GOT3 (cell line): Measurements from ENCODE around the gene RPL26.
"Not testable (repeated sequence)": the region's sequence is repeated elsewhere in the genome, so short reads cannot be mapped to it uniquely, and the experiment has no call there.

Experiments
- DNase-seq: peaks from one replicate; lab custom pipeline; 2025; ENCODE audit warnings: mixed read lengths; lab: John Stamatoyannopoulos, UW

The RPL26 gene

DNA sequence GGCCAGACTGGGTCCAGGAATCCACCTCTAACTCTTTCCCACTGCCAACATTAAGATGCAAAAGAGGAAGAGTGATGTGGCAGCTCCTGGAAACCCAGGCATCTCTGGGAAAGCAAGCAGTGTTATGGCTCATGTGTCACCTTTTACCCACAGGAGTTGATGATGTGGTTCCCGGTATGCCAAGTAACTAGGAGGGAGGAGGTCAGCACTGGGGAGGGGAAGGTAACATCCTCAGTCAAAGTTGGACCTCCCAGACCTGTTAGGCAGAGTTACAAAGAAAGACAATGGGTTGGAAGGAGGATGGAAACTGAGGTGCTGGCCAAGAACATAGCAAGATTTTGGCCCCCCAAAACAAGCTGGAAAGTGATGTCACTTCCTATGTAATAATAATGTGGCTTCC, 17.9 kb downstream of the RPL26 start:
- DNase-seq, result no peak

DNA sequence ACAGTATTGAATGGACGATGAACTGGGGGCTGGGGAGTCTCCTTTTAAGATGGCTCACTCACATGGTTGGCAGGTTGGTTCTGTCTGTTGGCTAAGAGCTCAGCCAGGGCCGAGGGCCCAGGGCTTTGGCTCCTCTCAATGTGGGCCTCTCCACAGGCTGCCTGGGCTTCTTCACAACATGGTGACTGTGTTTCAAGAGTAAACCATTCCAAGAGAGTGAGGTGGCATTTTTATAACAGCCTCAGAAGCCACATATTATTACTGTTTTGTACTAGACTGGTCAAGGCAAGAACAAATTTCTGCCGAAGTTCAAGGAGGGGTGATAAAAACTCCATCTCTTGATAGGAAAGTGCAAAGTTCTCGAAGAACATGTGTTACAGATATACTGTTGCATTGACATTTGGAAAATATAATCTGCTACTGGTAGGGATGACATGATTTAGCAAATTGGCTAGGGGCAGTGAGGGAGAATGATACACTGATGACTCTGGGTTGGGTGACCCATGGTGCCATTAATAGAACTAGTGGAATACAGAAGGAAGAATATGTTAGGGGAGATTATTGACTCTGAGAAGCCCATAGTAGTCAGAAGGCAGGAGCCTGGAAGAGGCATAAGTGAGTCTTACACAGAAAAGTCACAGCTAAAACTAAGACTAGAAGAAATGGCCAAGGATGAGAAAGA, 20.2 kb downstream of the RPL26 start:
- DNase-seq, result no peak

DNA sequence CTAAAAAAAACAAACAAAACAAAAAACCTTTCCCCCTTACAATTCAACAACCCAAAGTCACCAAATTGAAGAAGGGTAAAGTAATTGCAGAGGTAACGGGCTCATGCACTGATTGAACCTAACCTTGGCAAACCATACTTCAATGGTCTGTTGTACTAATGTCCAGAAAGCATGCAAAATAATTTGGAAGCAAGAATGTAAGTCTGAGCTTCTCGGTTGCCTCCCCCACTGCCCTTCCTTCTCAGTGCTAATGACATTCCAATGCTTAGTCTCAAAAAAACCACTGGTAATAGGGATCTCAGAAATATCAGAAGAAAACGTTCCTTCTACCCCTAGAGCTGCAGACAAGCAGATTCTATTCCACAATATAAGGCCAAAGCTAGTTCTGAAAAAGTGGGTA, 22.2 kb downstream of the RPL26 start:
- no peak for DNase-seq

DNA sequence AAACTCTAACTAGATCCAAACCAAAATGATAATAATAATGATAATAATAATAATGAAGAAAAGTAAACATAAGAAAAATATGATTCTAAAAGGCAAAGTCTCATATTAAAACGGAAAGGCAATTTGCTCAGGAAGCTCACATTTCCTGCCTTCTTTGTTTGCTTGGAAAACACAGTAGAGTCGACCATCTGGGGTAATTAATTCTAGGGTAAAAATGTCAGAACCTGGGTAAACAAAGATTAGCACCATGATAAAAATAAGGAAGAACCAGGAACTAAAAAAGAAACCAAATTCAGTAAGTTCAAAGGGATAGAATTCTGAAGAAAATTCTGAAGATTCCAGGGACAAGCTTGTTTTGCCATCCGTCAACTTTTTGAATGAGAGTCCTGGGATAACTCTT, 22.7 kb downstream of the RPL26 start:
- no peak for DNase-seq

DNA sequence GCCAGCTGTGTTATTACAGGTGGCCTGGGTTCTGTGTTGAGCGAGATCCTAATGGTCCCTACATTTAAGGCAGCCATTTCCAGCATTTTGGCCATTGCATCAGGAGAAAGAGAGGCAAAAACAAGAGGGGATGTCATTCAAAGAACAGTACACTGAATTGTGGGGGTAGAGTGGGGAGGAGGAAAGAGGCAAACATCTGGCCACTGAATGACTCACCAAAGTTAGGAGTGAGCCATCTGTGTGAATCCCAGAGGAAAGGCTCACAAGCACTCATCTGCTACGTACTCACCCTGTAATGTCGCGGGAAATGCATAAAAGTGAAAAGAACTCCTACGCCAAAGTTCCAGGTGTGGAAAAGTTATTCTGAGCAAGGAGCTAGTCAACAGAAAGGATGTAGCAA, 23.2 kb downstream of the RPL26 start:
- DNase-seq, result no peak

DNA sequence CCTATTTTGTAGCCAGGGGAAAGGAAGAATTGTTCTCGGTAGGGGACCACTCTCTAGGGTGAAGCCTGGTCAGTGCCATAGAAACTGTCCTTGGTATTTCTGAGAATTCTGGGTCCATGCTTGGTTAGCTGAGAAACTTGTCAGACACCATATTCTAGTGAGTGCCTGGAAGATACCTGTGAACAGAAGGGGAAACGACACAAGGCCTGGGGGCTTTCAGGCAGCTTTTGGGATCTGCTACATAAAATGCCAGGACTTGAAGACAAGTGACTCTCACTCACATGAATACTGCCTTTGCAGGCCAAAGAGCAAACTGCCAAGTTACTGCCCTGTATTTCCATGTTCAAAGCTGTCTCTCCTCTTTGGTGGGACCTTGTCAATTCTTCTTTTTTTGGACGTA, 25.1 kb downstream of the RPL26 start:
- DNase-seq, result no peak

DNA sequence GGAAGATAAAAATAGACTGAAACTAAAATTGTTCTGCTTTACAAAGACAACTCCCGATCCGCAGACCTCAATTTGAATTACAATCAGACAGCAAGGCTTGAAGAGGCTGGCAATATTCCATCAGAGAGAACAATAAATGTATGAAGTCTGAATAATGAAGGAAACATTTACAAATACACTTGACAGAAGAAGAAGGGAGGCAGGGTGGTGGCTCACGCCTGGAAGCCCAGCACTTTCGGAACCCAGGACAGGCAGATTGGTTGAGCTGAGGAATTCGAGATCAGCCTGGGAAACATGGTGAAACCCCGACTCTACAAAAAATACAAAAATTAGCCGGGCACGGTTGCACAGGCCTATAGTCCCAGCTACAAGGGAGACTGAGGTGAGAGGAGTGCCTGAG, 28.8 kb downstream of the RPL26 start:
- DNase-seq, result no peak

DNA sequence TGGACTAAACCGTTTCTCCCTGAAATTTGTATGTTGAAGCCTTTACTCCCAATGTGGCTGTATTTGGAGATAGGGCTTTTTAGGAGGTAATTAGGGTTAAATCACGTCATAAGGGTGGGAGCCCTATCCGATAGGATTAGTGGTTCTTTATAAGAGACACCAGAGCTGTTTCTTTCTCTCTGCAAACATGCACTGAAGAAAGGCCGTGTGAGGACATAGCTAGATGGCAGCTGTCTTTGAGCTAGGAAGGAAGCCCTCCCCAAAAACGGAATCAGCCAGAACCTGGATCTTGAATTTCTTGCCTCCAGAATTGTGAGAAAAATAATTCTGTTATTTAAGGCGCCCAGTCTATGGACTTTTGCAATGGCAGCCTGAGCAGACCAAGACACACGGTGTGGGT, 29.3 kb downstream of the RPL26 start:
- no peak for DNase-seq

DNA sequence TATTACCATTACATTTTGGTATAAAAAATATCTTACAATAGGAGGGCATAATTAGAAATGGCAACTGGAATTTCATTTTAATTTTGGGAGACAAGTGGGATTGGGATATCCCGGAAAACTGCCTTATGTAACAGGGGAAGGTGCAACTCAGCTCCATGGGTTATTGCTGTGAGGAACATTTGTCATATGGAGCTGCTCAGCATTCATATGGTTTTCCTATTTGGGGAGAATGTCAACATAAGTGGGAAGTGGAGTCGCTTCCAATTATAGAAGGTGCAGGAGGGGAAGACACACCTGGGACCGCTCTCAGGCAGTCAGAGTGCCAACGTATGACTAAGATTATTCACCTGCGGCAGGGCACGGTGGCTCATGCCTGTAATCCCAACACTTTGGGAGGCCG, 32.7 kb downstream of the RPL26 start:
- DNase-seq, result no peak

DNA sequence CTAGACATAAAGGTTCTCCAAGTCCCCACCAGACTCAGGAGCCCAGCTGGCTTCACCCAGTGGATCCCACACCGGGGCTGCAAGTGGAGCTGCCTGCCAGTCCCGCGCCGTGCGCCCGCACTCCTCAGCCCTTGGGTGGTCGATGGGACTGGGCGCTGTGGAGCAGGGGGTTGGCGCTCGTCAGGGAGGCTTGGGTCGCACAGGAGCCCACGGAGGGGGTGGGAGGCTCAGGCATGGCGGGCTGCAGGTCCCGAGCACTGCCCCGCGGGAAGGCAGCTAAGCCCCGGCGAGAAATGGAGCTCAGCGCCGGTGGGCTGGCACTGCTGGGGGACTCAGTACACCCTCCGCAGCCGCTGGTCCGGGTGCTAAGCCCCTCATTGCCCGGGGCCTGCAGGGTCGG, 36.0 kb downstream of the RPL26 start:
- not testable (repeated sequence) for DNase-seq

DNA sequence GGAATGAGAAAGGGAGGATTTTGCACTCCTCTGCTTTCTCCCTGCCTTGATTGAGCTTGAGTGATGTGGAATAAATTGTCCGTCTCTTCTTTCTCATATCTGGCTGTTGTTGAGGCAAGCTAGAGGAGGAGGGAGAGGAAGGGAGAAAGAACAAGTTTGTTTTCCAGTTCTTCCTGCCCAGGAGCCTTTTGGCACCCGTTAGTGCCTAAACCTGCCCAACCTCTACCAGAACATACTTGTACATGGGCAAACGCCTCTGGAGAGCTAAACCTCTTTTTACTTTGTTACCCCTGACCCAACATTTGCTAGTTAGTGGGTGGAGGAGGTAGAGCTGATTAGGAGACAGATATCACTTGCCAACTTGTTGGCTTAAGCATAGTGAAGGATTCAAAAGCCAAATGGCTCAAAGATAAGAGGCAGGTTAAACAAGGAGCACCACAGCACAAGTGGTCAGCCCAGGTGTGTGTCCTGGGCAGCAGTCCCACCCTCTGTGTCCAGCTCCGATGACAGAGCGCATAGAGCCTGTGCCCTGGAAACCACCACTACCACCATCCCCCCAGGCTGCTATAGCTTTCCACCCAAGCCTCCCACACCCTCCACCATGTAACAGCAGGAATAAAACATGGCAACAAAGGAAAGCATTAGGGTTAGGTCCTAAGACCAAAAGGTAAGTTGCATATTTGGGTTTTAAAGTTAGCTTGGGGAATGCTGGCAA, 36.9 kb downstream of the RPL26 start:
- no peak for DNase-seq

DNA sequence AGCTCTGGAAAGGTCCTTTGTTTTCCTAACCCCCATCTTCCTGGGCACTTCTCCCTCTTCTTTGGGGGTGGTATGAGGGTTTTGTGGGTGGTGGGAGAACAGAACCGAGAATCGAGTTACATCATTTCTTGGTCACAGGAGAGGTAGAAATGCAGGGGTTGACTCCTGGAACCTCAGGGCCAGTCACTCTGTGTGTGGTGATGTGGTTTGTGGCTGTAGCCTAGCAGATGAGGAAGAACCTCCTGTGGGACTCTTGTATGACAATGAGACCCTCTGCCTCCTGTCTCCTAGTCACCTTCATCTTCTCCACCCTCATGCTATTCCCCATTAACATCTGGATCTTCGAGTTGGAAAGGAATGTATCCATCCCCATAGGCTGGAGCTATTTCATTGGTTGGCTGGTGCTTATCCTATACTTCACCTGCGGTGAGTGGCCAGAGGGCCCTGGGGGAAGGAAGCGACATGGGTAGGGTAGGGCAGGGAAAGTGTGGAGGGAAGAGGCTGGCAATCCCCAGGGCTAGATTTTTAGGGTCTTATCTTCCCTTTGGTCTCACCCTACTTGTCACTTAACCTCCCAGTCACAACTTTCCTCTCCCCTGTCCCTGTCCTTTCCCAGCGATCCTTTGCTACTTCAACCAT, 37.8 kb downstream of the RPL26 start:
- DNase-seq, result no peak

DNA sequence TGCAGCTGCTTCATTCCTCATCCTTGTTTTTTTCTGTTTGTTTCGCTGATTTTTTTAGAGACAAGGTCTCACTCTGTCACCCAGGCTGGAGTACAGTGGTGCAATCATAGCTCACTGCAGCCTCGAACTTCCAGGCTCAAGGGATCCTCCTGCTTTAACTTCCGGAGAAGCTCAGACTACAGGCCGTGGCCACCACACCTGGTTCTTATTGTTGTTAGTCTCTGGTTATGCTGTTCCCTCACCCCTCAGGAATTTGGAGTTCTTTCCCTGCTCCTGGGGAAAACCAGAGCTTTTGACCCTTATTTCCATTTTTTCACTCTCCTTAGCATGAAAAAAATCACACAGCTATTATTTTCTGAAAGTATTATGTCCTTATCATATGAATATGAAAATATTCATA, 41.5 kb downstream of the RPL26 start:
- DNase-seq, result no peak

DNA sequence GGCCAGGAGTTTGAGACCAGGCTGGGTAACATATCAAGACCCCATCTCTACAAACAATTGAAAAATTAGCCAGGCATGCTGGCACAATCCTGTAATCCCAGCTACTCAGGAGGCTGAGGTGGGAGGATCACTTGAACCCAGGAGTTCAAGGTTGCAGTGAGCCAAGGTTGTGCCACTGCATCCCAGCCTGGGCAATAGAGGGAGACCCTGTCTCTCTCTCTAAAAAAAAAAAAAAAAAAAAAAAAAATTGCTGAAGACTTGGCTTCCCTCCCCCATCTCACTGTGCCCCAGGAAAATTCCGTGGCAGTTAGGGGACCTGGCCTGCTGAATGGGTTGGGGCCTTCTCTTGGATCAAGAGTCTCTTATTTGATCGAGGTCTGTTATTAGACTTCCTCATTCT, 43.5 kb downstream of the RPL26 start, which contains the start of gene ODF4:
ODF4 (plus strand) TSS at position 301 of the 400 bp plus-strand sequence. CDS start 212 bp downstream, outside the sequence.
- DNase-seq, result no peak

DNA sequence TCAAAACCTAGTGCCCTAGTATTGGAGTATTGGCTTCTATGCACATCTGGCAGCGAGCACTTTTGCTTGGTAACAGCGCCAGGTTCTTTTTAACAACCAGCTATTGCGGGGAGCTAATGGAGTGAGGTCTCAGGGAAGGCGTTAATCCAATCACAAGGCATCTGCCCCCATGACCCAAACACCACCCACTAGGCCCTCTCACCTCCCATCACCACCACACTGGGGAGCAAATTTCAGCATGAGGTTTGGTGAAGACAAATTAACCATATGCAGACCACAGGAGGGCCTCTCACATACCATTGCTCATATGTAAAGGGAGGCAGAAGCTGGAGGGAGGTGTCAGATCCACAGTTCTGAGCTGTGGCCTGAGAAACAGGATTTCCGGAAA, 44.2 kb downstream of the RPL26 start:
- no peak for DNase-seq

DNA sequence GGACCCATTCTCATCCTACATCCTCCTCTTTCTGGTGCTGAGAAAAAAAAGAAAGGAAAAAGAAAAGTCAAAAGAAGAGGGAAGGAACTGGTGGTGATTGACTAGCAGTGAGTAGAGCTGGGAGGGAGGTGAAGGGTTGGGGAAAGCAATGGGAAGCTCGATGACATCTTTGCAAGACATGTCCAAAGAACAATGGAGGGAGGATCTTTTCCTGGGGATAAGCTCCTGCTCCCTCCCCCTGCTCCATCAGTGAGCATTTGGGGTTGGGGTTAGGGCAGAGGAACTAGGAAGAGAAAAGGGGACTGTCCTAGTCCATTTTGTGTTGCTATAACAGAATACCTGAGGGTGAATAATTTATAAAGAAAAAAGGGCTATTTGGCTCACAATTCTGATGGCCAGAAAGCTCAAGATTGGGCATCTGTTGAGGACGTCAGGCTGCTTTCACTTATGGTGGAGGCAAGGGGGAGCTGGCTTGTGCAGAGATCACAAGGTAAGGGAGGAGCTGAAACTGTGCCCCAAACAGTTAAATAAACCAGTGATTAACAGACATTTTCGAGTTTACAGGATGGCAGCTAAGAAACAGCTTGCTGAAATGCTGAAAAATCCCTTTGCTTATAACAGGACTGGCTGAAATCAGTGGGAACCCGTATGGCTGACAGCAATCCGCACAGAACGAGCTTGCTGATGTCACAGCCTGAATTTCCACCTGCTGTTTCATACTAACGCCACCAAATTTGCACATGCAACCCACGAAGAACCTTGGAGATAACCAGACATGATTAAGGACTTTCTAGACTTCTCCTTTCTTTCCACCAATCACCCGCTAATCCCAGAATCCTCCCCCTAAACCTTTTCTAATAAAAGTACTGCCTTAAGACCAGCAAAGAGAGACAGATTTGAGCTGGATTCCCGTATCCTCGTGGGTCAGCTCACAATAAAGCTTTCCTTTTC, 44.9 kb downstream of the RPL26 start:
- DNase-seq, result no peak

DNA sequence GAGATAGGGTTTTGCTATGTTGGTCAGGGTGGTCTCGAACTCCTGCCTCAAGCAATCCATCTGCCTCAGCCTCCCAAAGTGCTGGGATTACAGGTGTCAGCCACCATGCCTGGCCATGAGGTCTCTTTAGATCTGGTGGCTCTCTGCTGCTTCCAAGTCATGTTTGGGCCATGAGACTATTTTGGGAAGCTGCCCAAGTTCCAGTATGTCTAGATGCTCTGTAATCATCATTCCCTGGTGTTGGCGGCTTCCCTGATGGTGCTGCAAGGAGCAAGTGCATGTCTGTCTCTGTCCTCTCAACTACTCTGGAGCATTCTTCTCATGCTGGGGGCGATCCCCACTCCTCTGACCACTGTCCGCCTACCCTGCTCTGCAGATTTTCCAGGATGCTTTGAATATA, 49.7 kb downstream of the RPL26 start:
- DNase-seq, result no peak

DNA sequence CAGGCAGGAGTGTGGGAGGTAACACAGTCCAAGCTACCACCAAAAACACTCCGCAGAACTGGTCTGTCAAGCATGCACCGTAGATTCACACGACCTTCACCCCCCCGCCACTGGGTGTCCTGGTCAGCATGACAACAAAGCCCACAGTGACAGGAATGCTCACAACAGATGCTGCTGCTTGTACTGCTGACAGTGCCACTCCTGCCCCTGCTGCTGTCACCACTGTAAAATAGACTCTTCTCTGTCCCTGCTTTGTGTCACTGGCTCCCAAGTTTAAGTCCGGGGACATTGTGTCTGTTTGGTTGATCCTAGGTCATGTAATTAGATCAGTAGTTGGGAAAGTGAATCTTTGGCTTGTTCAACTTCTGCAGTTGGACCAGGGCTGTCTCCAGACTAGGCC, 50.3 kb downstream of the RPL26 start:
- DNase-seq, result no peak

DNA sequence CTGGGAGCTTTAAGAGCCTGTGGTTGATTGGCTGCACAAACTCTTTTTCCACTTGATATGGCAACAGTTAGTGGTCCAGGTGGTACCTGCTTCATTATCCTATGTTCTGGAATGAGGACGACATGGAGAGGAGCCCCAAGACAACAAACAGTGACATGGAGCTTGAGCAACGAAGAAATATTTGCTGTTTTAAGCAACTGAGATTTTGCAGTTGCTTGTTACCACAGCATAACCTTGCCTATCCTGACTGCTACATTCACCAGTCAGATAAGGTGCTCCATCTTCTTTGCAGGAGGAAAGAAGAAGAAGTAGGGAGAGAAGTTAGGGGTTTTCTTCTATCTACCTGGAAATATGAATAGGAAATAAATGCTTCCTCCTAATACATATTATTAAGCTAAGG, 50.9 kb downstream of the RPL26 start:
- no peak for DNase-seq
